Measurements from ENCODE around the gene TPM1.

DNA sequence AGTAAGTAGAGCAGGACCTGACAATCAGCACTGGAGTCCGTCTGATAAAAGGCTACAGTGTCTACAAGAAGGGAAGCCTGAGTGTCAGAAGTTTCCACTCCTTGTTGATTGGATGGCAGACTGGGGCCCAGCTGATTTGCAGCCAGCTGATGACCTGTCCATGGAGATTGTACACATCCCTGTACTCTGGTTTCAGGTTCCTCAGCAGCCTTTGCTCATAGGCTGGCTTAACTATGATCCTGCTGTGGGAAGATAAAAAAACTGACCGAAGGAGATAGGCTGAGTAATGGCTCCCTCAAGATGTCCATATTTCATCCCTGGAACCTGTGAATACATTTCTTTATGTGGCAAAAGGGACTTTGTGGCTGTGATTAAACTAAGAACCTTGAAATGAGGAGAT is 67.4 kb downstream of the TPM1 start:
- TF ChIP-seq, protein P1, sequence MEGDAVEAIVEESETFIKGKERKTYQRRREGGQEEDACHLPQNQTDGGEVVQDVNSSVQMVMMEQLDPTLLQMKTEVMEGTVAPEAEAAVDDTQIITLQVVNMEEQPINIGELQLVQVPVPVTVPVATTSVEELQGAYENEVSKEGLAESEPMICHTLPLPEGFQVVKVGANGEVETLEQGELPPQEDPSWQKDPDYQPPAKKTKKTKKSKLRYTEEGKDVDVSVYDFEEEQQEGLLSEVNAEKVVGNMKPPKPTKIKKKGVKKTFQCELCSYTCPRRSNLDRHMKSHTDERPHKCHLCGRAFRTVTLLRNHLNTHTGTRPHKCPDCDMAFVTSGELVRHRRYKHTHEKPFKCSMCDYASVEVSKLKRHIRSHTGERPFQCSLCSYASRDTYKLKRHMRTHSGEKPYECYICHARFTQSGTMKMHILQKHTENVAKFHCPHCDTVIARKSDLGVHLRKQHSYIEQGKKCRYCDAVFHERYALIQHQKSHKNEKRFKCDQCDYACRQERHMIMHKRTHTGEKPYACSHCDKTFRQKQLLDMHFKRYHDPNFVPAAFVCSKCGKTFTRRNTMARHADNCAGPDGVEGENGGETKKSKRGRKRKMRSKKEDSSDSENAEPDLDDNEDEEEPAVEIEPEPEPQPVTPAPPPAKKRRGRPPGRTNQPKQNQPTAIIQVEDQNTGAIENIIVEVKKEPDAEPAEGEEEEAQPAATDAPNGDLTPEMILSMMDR (IDR thresholded peaks at IDR 0.05; ENCODE audit: low read depth, low read length, missing input control), result no peak
- TF ChIP-seq, protein P2, sequence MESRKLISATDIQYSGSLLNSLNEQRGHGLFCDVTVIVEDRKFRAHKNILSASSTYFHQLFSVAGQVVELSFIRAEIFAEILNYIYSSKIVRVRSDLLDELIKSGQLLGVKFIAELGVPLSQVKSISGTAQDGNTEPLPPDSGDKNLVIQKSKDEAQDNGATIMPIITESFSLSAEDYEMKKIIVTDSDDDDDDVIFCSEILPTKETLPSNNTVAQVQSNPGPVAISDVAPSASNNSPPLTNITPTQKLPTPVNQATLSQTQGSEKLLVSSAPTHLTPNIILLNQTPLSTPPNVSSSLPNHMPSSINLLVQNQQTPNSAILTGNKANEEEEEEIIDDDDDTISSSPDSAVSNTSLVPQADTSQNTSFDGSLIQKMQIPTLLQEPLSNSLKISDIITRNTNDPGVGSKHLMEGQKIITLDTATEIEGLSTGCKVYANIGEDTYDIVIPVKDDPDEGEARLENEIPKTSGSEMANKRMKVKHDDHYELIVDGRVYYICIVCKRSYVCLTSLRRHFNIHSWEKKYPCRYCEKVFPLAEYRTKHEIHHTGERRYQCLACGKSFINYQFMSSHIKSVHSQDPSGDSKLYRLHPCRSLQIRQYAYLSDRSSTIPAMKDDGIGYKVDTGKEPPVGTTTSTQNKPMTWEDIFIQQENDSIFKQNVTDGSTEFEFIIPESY (IDR thresholded peaks at IDR 0.05), result no peak
- TF ChIP-seq SP1 (IDR thresholded peaks at IDR 0.05) (no peak), FOXA1 (IDR thresholded peaks at IDR 0.05) (no peak), JUND (IDR thresholded peaks at IDR 0.05) (no peak), YY1 (IDR thresholded peaks at IDR 0.05) (no peak), RAD21 (IDR thresholded peaks at IDR 0.05) (no peak), GABPA (IDR thresholded peaks at IDR 0.05 in 1 of 2, conservative IDR thresholded peaks at IDR 0.05 in 1 of 2) (no peak)
- TF ChIP-seq, protein P3, sequence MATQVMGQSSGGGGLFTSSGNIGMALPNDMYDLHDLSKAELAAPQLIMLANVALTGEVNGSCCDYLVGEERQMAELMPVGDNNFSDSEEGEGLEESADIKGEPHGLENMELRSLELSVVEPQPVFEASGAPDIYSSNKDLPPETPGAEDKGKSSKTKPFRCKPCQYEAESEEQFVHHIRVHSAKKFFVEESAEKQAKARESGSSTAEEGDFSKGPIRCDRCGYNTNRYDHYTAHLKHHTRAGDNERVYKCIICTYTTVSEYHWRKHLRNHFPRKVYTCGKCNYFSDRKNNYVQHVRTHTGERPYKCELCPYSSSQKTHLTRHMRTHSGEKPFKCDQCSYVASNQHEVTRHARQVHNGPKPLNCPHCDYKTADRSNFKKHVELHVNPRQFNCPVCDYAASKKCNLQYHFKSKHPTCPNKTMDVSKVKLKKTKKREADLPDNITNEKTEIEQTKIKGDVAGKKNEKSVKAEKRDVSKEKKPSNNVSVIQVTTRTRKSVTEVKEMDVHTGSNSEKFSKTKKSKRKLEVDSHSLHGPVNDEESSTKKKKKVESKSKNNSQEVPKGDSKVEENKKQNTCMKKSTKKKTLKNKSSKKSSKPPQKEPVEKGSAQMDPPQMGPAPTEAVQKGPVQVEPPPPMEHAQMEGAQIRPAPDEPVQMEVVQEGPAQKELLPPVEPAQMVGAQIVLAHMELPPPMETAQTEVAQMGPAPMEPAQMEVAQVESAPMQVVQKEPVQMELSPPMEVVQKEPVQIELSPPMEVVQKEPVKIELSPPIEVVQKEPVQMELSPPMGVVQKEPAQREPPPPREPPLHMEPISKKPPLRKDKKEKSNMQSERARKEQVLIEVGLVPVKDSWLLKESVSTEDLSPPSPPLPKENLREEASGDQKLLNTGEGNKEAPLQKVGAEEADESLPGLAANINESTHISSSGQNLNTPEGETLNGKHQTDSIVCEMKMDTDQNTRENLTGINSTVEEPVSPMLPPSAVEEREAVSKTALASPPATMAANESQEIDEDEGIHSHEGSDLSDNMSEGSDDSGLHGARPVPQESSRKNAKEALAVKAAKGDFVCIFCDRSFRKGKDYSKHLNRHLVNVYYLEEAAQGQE (IDR thresholded peaks at IDR 0.05), result no peak
- TF ChIP-seq, protein P4, sequence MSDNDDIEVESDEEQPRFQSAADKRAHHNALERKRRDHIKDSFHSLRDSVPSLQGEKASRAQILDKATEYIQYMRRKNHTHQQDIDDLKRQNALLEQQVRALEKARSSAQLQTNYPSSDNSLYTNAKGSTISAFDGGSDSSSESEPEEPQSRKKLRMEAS (IDR thresholded peaks at IDR 0.05), result no peak

All from liver (tissue), 3 donors.